ENCODE measurements around the gene ZFAND3.
"Not testable (repeated sequence)": the region's sequence is repeated elsewhere in the genome, so short reads cannot be mapped to it uniquely, and the experiment has no call there.

The ZFAND3 gene

GRCh38 chr6:37952027-37952426 lies 132.5 kb downstream of the ZFAND3 start:
- DNase-seq (ENCODE audit: low read depth): no peak
- TF ChIP-seq, protein P1, sequence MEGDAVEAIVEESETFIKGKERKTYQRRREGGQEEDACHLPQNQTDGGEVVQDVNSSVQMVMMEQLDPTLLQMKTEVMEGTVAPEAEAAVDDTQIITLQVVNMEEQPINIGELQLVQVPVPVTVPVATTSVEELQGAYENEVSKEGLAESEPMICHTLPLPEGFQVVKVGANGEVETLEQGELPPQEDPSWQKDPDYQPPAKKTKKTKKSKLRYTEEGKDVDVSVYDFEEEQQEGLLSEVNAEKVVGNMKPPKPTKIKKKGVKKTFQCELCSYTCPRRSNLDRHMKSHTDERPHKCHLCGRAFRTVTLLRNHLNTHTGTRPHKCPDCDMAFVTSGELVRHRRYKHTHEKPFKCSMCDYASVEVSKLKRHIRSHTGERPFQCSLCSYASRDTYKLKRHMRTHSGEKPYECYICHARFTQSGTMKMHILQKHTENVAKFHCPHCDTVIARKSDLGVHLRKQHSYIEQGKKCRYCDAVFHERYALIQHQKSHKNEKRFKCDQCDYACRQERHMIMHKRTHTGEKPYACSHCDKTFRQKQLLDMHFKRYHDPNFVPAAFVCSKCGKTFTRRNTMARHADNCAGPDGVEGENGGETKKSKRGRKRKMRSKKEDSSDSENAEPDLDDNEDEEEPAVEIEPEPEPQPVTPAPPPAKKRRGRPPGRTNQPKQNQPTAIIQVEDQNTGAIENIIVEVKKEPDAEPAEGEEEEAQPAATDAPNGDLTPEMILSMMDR (conservative IDR thresholded peaks at IDR 0.05; ENCODE audit: low read depth, low read length): no peak
- H3K4me3 ChIP-seq (ENCODE audit: low read length): no peak overlapping the region

GRCh38 chr6:37954791-37955190 lies 135.3 kb downstream of the ZFAND3 start:
- no peak overlapping the region for H3K4me3 ChIP-seq (ENCODE audit: low read length)
- TF ChIP-seq, protein P1 (conservative IDR thresholded peaks at IDR 0.05; ENCODE audit: low read depth, low read length): no peak
- DNase-seq (ENCODE audit: low read depth): no peak

DNA sequence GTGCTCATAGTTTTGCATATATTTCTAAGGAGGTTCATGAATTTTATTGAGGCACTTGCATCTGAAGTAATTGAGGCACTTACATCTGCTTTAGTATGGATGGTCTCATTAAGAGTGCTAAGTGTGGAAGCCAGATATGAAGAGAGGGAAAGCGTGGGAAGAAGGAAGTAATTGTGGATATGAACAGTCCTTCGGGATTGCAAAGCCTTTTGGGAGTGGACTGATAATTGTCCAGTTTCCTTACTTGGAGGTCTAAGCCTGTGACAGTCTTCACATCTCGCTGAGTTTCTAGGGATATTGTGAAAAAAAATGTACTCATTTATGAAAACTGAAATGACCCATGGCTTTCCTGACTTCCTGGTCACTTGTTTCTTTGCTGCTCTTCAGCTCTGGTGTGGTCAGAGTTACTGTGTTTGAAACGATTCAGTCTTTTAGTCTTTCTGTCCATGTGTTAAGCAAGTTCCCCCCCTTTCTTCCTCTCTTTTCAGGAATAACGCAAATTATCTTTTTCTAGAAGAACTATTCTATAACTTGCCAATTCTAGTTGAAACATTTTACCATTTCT lies 137.3 kb downstream of the ZFAND3 start:
- TF ChIP-seq, protein P1 (conservative IDR thresholded peaks at IDR 0.05; ENCODE audit: low read depth, low read length): no peak
- no peak overlapping the region for H3K4me3 ChIP-seq (ENCODE audit: low read length)
- DNase-seq (ENCODE audit: low read depth): no peak

DNA sequence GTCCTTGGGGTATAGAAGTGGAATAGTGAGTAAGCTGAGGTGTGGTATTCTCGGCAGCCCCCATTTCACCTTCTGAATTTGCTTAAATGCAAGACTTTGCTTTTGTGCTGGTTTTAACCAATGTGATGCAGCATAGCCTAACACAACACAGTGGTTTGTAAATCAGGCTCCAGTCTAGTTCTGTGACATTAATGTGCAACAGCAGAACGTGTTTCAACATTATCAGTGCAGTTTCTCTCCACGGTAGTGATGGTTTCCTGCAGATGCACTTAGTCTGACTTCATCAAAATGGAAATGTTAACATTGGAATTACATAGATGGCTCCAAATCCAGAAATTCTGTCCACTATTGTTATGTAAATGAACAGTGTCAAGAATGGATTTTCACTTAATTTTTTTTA lies 139.5 kb downstream of the ZFAND3 start:
- H3K4me3 ChIP-seq (ENCODE audit: low read length): no peak overlapping the region

DNA sequence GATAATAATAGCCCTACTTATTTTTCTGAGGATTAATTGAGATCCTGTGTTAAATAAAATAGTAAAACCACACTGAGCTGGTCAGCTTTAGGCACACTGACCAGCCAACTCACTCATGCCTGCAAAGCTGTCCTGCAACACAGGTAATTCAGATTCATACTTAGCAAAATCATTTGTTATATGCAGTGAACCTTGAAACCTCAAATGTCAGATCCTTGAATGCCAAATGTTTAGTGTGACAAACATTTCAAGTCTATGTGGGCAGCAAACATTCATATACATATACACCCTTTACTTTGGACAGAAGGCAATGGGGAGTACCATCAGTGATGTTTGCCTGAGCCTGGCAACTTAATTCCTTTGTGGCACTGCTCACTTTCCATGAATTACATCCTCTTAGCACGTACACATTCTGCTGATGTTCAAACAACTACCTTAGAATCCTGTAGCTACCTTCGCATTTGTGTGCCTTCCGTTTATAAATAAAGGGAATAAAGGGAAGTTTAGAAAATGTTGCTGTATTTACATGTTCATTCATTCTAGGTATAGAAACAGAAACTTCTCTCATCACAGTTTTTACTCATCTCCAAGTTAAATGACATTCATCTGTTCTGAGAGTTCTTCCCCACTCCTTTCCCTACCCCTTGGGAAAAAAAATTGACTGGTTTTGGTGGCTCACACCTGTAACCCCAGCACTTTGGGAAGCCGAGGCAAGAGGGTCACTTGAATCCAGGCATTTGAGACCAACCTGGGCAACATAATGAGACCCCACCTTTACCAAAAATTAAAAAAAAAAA lies 140.8 kb downstream of the ZFAND3 start:
- no peak overlapping the region for H3K4me3 ChIP-seq (ENCODE audit: low read length)
- DNase-seq (ENCODE audit: low read depth): no peak
- TF ChIP-seq, protein P1 (conservative IDR thresholded peaks at IDR 0.05; ENCODE audit: low read depth, low read length): no peak

More for the DNA sequence above, 139.5 kb downstream of the ZFAND3 start:
- DNase-seq (ENCODE audit: low read depth): no peak
- TF ChIP-seq, protein P1 (conservative IDR thresholded peaks at IDR 0.05; ENCODE audit: low read depth, low read length): no peak

GRCh38 chr6:37962481-37963080 lies 143.1 kb downstream of the ZFAND3 start:
- DNase-seq (ENCODE audit: low read depth): not testable (repeated sequence)

DNA sequence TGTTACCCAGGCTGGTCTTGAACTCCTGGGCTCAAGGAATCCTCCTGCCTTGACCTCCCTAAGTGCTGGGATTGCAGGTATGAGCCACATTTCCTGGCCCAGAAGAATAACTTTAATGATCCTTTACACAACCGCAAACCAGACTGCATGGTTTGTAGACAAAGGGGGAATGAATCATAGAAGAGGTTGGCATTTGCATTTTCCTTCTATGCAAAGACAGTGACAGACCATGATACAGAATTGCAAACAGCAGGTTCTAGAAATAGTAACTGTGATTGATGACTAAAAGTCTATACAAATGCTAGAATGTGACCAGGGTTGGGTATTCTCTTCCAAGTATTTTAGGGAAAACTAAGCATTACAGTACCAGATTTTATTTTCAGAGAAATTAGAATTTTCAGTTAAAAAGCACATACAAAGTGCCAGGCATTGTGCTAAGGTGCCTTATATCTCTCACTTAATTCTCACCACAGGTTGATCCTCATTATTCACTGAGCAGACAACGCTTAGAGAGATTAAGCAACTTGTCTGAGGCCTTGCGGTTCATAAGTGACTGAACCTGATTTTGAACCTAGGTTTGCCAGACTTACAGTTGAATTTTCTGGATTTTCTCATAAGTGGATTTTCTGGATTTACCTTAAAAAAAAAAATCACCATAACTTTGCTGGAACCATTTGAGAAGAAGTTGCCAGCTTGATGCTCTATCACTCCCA lies 146.6 kb downstream of the ZFAND3 start:
- no peak overlapping the region for H3K4me3 ChIP-seq (ENCODE audit: low read length)
- TF ChIP-seq, protein P1 (conservative IDR thresholded peaks at IDR 0.05; ENCODE audit: low read depth, low read length): no peak
- DNase-seq (ENCODE audit: low read depth): no peak

More at GRCh38 chr6:37962481-37963080, 143.1 kb downstream of the ZFAND3 start:
- H3K4me3 ChIP-seq (ENCODE audit: low read length): not testable (repeated sequence)

Data from retinal pigment epithelial cell (primary cell).